HG03066 (cell line): Measurements from ENCODE around the gene TUBB4A.

Experiments used
- ATAC-seq: cut with Tn5 transposase; IDR thresholded peaks from one replicate; pipeline ENCODE4 v1.9.1; 2021; ENCODE audit warnings: low read depth; ENCODE audit not compliant: unreplicated experiment

TUBB4A gene

DNA sequence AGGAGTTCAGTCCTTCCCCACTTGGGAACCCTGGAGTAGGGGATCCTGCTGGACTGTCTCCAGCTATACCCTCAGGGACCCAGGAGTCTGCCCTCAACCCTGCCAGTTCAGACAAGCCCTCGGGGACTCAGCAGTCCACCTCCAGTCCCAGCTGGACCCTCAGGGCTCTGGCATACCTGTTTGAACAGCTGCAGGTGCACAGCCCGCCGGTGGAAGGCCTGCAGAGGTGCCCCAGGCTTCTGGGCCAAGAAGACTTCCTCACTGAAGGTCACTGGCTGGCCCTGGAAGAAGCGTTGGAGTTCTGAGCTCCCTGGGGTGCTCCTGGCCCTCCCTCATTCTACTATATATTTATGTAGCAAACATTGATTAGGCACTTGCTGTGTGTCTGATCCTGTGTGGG is 29.4 kb downstream of the TUBB4A start:
- ATAC-seq = no peak

- no peak for ATAC-seq
Measured at GRCh38 chr19:6471076-6471475, 31.0 kb downstream of the TUBB4A start.

DNA sequence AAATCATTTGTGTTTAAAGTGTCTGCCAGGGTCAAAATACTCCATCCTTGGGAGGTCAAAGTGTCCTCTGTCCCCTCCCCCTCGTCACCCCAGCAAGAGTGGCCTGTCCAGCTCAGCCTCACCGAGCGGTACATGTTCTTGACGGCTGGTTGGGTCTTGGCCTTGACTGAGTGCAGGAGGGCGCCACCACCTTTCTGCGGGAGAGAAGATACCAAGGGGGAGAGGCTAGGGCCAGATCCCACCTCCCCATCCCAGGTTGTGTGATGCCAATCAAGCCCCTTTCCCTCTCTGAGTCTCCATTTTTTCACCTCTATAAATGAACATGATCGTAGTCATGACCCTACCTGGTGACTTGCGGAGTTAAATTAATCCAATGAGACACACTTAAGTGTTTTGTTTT is 31.9 kb downstream of the TUBB4A start:
- no peak for ATAC-seq

DNA sequence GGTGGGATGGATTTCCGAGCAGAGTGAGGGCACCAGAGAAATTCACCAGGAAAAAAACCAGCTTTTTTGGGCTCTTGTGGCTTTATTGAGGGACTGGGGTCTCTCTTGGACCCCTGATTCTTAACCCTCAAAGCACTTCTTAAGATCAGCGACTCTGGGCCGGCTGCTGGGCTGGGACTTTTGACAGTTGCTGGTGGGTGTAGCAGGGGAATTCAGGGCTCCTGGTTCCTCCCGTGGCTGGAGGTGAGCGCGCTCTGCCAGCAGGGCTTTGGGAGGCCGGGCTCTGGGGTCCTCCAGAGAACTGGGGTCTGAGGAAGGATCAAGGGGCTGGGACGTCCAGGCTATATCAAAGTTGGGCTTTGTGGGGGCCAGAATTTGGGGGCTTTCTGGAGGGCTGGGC is 34.7 kb downstream of the TUBB4A start:
- no peak for ATAC-seq

GRCh38 chr19:6466526-6467248 is 35.4 kb downstream of the TUBB4A start:
- ATAC-seq = no peak

DNA sequence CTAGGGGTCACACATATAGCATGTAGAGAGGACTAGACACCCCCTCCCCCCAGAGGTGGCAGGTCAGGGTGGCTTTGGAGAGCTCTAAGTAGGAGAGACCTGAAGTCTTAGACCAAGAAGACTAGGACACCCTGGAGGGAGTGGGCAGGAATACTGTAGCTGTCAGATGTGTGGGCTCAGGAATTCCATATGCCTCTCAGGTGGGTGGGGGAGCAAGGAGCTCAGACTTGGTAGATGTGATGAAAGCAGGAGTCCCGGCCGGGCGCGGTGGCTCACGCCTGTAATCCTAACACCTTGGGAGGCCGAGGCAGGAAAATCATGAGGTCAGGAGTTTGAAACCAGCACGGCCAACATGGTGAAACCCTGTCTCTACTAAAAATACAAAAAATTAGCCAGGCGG is 36.4 kb downstream of the TUBB4A start:
- no peak for ATAC-seq

DNA sequence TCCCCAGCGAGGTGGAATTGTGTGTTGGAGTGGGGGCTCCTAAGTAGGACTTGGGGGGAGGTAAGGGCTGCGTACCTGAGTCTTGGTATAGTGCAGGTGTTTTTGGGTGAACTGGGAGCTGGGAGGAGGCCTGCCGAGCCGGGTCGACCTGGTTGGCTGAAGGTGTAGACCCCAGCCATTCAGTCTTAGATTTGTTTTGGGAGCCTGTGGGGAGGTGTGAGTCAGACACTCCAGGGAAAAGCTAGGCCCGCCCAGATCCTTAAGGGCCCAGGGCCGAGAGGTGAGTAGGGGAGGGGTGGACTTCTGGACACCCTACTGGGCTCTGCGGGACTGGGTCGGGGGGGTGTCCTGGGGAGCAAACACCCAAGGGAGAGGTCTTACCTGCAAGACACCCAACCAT is 37.1 kb downstream of the TUBB4A start:
- ATAC-seq = no peak

DNA sequence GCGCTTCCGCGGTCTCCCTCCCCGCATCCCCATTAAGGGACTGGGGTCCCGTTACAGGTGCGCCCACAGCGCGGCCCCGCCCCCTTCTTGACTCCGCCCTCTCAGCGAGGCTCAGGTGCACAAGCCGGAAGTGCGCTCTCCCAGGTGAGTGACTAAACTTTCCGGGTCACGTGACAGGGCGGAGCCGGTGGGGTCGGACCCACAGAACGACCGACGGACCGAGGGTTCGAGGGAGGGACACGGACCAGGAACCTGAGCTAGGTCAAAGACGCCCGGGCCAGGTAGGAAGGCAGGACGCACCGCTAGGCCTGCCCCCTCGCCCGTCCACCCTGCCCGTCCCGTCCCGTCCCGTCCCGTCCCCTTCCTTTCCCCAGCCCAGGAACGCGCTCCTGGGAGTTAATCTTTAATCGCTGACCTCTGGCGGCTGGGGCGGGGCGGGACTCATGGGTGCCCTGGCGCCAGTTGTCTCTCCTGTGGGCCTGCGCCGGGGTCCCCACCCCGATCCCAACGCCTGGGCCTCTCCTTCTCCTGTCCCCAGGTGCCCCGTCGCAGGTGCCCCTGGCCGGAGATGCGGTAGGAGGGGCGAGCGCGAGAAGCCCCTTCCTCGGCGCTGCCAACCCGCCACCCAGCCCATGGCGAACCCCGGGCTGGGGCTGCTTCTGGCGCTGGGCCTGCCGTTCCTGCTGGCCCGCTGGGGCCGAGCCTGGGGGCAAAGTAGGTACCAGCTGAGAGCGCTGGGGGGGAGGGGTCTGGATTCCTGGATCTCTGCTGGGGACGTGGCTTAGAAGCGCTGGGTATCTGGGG is 37.8 kb downstream of the TUBB4A start, which contains the start of gene CRB3:
Gene CRB3 (plus strand): TSS at position 202 of the 804 bp plus-strand sequence. CDS start 431 bp downstream, at position 633.
- no peak for ATAC-seq

DNA sequence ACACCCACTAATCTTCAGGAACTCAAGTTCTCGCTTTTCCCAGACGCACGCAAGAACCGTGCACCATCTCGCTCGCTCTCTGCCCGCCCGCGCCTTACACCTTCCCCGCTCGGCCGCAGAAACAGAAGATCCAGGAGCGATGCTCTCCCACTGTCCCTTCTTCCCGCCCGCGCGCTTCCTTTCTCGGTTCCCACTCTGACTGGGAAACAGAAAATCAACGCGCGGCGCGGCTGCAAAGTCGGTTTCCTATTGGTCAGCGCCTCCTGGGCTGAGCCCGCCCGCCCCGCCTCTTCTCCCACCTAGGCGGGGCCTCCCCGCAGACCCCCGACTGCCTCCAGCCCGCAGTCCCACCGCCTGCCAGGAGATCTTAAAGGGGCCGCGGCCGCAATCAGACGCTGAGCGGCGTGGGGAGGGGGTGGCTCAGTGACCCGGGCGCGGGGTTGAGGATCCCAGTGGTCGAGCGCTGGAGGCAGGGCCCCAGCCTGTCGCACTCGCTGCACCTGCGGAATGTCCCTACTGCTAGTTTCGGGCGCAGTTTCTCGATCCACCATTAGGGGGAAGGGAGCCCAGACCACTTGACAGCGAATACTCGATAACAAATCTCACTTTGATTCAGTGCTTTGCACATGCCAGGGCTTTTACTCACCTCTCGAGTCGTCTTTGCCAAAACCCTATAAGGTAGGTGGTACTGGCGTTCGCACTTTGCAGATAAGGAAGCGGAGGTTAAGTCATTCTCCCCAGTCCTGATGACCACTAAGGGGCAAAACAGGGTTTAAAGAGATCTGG is 41.8 kb downstream of the TUBB4A start:
- peak; percentile 74 for ATAC-seq

DNA sequence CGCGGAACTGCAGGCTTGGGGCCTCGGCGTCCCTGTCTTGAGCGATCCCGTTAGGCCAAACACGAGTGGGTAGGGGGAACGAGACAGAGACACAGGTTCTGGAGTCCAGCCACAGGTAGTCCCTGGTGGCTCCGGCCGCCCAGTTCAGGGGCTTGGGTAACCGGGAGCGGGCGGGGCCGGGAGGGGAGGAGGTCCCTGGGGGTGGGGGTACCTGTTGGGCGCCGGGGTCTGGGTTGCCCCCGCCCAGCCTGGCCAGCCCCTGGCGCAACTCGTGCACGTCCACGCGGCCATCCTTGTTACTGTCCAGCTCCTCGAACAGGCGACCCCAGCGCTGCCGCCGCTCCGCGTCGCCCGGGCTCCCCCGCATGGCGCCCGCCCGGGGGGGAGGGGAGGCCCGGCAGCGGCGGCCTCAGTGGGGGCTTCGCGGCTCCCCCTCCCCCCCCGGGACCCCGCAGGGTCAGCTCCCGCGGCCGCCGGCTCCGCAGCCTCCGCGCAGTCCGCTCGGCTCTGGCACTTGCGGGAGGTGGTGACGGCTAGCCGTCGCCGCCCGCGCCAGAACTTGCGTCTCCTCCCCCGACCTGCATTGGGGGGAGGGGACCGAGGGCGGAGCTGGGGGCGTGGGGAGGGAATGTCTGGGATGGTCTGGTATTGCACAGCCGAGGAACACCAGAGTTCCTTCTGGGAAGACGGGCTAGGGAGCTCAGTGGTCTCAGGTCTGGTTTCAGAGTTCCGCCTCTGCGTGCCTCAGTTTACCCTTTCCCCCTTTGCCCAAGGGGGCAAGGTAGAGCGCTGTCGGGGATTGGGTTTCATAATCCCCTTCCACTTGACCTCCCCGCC is 42.6 kb downstream of the TUBB4A start, which contains the start of gene SLC25A23:
Gene SLC25A23 (minus strand): TSS at position 531 of the 837 bp plus-strand sequence. CDS start 164 bp downstream, at position 367.
- ATAC-seq = no peak

- ATAC-seq = no peak
Measured at GRCh38 chr19:6458695-6459261, 43.3 kb downstream of the TUBB4A start.

DNA sequence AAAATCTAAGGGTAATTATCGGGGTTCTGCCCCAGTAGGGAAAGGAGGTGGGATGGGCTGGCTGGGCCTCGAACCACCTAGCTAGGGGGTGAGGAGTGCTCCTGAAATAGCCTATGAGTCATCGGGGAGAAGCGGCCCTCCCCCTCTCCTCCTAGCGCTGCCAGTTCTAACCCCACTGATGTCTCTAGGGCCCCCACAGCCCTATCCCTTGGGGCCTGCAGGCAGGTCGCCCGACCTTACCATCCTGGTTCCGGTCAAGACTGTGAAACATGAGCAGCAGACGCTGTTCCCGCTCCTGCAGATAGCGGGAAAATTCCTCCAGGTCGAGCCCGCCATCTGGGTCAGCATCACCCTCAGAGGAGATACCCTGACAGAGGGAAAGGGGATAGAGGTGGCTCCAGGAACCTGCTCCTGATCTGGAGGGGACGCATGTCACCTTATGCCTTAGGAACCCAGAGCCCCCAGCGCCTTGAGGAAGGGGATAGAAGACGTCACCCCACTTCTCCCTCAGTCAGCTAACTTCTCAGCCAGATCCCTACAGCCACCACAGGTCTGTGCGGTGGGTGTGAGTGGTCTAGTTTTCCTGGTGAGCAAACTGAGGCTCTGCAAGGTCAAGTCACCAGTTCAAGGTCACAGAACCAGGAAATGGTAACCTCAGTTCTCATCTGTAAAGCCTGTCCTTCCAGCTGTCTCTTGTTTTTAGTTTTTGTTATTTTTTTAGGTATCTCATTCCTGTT is 44.0 kb downstream of the TUBB4A start:
- no peak for ATAC-seq

- no peak for ATAC-seq
Measured at GRCh38 chr19:6455924-6456323, 46.2 kb downstream of the TUBB4A start.

GRCh38 chr19:6453951-6454565 is 48.1 kb downstream of the TUBB4A start:
- ATAC-seq = no peak

- no peak for ATAC-seq
Measured at GRCh38 chr19:6452899-6453298, 49.2 kb downstream of the TUBB4A start.

DNA sequence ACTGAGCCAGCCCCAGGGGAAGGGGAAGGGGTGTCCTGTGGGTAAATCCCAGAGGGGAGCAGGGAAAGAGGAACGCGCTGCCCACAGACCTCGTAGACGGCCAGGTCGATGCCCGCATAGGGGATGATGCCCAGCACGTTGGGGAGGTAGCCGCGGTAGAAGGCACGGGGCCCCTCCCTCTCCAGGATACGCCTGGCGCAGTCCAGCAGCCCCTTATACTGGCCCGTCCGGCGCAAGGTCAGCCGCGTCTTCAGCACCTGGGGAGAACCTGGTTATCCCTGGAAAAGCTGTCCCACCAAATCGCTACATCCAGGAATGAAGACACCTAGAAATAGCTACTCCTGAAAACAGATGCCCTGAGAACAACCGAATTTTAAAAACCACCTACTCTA is 49.9 kb downstream of the TUBB4A start:
- ATAC-seq = no peak

DNA sequence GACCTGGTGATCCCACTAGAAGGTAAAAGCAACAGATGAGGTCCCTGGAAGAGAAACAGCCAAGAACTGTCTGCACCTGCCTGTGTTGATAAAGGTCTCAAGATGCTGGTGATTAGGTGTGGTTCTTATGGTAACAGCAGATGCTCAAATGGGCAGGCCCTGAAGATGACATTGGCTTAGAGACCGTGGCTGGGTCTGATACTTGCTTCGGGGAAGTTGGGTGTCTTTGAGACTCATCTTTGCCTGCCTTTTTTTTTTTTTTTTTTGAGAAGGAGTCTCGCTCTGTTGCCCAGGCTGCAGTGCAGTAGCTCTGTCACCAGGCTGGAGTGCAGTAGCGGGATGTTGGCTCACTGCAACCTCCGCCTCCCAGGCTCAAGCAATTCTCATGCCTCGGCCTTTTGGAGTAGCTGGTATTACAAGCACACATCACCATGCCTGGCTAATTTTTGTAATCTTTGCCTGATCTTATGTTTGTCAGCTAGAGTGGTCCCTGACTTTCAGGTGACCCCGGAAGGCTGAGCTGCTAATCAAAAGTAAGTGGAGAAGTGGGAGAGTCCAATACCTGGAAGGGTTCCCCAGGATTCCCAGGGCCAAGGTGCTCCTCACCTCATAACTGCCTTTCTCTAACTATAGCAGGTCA is 50.4 kb downstream of the TUBB4A start:
- no peak for ATAC-seq

DNA sequence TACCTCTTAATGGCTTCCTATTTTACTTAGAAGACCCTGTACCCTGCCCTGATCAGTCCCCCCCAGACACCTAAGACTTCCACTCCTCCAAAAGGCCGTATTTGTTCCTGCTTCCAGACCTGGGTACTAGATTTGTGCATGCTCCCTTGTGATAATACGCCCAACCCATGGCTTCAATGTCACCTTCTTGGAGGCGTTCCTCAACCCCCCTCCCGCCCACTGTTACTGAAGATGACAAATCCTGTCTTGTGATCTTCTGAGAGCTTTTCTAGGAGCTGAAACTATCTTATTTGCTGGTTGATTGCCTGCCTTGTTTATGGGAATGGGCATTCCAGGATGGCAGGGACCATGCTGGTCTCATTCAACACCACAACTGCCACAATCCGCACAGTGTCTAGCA is 51.9 kb downstream of the TUBB4A start:
- ATAC-seq = no peak
